ENCODE results near the gene BMP7.

The BMP7 gene

DNA sequence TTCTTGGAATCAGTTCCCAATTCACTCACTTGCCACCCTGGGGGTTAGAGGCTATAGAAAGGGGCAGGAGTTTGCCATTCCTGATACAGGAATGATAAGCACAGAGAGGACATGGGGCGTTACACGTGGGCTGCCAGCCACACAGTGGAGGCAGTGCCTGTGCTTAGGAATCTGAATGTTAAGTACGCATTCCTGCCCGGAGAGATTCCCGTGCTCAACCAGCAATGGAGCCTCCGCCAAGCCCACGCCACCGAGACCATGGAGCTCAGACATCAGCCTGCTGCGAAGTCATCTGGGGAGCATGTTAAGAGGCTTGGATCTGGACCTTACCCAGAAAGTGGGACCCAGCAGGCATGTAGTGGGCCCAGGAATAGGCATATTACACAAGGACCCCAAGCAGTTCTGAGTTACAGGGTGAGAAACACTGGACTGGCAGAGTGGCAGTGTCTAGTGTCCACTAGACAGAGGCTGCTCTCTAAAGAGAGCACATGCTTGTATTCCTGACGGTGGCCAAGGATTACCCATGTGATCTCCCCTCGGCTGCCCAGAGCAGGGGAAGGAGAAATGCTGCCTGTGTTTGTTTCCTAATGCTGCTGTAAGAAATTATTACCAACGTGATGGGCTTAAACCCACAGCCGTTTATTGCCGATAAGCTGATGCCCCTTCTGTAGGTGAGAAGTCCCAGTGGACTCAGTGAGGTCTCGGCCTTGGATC is 138.2 kb downstream of the BMP7 start:
- Histone ChIP-seq H3K27me3 (0 out of 2 replicates have a peak, but pooled peaks cover 4% of the 10 kb centered on the region), H3K4me3 (ENCODE audit: low read depth, low read length) (no peak overlapping the region), H3K4me1 (no peaks in the 10 kb centered on the region), H3K9me3 (no peaks in the 10 kb centered on the region), H3K36me3 (no peaks in the 10 kb centered on the region)
- TF ChIP-seq, protein P1, sequence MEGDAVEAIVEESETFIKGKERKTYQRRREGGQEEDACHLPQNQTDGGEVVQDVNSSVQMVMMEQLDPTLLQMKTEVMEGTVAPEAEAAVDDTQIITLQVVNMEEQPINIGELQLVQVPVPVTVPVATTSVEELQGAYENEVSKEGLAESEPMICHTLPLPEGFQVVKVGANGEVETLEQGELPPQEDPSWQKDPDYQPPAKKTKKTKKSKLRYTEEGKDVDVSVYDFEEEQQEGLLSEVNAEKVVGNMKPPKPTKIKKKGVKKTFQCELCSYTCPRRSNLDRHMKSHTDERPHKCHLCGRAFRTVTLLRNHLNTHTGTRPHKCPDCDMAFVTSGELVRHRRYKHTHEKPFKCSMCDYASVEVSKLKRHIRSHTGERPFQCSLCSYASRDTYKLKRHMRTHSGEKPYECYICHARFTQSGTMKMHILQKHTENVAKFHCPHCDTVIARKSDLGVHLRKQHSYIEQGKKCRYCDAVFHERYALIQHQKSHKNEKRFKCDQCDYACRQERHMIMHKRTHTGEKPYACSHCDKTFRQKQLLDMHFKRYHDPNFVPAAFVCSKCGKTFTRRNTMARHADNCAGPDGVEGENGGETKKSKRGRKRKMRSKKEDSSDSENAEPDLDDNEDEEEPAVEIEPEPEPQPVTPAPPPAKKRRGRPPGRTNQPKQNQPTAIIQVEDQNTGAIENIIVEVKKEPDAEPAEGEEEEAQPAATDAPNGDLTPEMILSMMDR (IDR thresholded peaks at IDR 0.05; ENCODE audit: low read depth, low read length), result no peak
- no peak for DNase-seq

DNA sequence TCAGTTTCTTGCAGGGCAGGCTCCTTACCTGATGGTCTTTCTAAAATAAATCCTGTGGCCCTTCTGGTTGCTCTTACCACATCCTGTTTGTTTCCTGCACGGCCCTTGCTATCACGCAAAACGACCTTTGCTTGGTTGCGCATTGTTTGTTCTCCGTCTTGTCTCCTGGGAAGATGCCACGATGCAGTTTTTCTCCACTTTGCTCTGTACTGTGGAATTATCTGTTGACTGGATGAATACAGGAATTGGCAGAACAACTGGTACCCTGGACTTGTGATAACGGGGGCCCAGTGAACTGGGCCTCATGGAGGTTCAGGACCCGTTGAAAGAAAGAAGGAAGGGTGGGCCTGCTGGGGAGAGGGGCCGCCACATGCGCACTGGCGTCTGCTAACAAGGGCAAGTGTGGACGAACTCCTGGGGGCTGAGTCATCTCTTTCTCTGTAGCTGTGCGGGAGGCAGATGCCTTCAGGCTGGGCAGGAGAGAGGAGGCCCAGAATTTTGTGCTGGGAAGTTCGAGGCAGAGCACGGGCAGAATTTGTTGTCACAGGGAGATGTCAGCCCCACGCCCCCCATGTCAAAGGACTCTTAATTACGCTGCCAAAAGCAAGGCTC is 139.9 kb downstream of the BMP7 start:
- no peak overlapping the region for H3K4me3 ChIP-seq (ENCODE audit: low read depth, low read length)
- TF ChIP-seq, protein P1 (IDR thresholded peaks at IDR 0.05; ENCODE audit: low read depth, low read length), result no peak
- no peak for DNase-seq
- H3K4me1 ChIP-seq, result no peaks in the 10 kb centered on the region
- H3K9me3 ChIP-seq, result no peaks in the 10 kb centered on the region
- no peaks in the 10 kb centered on the region for H3K27me3 ChIP-seq
- H3K36me3 ChIP-seq, result no peaks in the 10 kb centered on the region

DNA sequence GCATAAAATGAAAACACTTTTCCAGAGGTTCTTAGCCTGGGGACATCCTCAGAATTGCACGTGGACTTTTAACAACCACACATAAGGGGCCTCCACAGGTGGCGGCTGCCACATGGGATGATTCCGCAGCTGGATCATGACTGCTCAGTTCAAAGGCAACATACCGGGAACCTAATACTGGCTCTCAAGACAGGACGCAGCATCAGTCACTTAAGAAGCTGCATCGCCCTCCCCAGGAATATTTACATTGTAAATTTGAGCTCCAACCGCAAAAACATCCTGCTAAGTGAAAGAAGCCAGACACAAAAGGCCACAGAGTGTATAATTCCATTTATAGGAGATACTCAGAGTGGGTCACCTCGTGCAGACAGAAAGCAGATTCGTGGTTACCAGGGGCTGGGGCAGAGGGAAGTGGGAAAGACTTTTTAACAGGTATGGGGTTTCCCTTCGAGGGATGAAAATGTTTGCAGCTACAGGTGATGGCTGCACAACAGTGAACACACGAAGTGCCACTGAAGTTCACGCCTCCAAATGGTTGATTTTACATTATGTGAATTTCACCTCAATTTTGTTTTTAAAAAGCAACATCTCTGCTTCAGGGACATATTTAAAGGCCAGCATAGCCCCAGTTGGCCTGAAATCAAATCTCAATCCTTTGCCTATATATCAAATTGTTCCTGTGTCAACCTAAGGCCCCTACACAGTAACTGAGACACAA is 141.5 kb downstream of the BMP7 start:
- no peak overlapping the region for H3K4me3 ChIP-seq (ENCODE audit: low read depth, low read length)
- no peaks in the 10 kb centered on the region for H3K4me1 ChIP-seq
- no peaks in the 10 kb centered on the region for H3K27me3 ChIP-seq
- no peaks in the 10 kb centered on the region for H3K9me3 ChIP-seq
- no peaks in the 10 kb centered on the region for H3K36me3 ChIP-seq
- no peak for DNase-seq
- TF ChIP-seq, protein P1 (IDR thresholded peaks at IDR 0.05; ENCODE audit: low read depth, low read length), result no peak

DNA sequence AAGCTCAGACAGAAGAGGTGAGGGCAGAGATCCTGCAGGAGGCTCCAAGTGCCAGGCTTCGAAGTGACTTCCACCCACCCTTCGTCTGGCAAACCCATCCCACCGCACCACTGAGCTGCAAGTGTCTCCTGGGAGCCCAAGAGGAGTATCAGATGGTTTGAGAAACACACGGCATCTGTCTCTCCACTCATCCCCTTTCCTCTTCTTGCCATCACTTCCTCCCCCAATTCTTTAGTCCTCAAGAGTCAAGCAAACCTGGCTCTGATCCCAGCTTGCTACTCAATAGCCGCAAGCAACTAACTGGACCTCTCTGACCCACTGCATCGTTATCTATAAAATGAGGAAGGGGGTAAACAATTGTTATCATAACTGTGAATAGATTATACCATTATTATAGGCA is 142.1 kb downstream of the BMP7 start:
- no peak for DNase-seq
- no peak overlapping the region for H3K4me3 ChIP-seq (ENCODE audit: low read depth, low read length)
- no peaks in the 10 kb centered on the region for H3K27me3 ChIP-seq
- no peaks in the 10 kb centered on the region for H3K9me3 ChIP-seq
- TF ChIP-seq, protein P1 (IDR thresholded peaks at IDR 0.05; ENCODE audit: low read depth, low read length), result no peak
- no peaks in the 10 kb centered on the region for H3K36me3 ChIP-seq
- no peaks in the 10 kb centered on the region for H3K4me1 ChIP-seq

DNA sequence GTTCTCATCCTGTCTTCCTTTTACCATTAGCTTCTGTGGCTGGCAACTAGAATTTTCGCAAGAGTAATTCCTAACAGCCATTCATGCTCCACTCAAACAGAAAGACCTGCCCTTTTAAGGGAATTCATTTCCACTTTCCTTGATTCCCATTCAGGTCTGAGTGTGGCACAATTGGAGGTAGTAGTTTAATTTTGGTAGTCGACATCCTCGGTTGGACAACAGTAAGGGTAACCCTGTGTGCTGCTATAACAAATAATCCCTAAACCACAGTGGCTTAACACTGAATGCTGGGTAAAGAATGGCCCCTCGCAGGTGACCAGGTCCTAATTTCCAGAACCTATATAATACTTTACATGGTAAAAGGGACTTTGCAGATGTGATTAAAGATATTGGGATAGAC is 142.9 kb downstream of the BMP7 start:
- Histone ChIP-seq H3K9me3 (no peaks in the 10 kb centered on the region), H3K36me3 (no peaks in the 10 kb centered on the region), H3K4me1 (no peaks in the 10 kb centered on the region), H3K27me3 (no peaks in the 10 kb centered on the region), H3K4me3 (ENCODE audit: low read depth, low read length) (no peak overlapping the region)
- no peak for DNase-seq
- TF ChIP-seq, protein P1 (IDR thresholded peaks at IDR 0.05; ENCODE audit: low read depth, low read length), result no peak

Measured in BE2C (cell line).